ENCODE measurements around the gene TBATA. TPM values are rescaled to one million over a fixed set of nuclear protein-coding genes. Genes with fewer than 3 reads are reported as not detected.

TBATA gene
- total RNA-seq, 1 donor from 2014 or later, result not detected

- no peaks in the 10 kb centered on the region for H3K4me1 Mint-ChIP-seq (ENCODE audit: low read depth)
- no peaks in the 10 kb centered on the region for H3K9me3 Mint-ChIP-seq (ENCODE audit: low read depth)
- TF ChIP-seq, protein P1, sequence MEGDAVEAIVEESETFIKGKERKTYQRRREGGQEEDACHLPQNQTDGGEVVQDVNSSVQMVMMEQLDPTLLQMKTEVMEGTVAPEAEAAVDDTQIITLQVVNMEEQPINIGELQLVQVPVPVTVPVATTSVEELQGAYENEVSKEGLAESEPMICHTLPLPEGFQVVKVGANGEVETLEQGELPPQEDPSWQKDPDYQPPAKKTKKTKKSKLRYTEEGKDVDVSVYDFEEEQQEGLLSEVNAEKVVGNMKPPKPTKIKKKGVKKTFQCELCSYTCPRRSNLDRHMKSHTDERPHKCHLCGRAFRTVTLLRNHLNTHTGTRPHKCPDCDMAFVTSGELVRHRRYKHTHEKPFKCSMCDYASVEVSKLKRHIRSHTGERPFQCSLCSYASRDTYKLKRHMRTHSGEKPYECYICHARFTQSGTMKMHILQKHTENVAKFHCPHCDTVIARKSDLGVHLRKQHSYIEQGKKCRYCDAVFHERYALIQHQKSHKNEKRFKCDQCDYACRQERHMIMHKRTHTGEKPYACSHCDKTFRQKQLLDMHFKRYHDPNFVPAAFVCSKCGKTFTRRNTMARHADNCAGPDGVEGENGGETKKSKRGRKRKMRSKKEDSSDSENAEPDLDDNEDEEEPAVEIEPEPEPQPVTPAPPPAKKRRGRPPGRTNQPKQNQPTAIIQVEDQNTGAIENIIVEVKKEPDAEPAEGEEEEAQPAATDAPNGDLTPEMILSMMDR (IDR thresholded peaks at IDR 0.05; ENCODE audit: unreplicated experiment), result no peak
- no peak overlapping the region for H3K27ac Mint-ChIP-seq
- H3K27me3 Mint-ChIP-seq, result peaks cover 11% of the 10 kb centered on the region
- no peaks in the 10 kb centered on the region for H3K36me3 Mint-ChIP-seq (ENCODE audit: insufficient read depth)
- H3K4me3 Mint-ChIP-seq (ENCODE audit: low read depth), result no peak overlapping the region
- no peak for DNase-seq (ENCODE audit: low spot score, unreplicated experiment)
Observed at GRCh38 chr10:70779511-70780369, 5.4 kb downstream of the TBATA start.

- no peak overlapping the region for H3K4me3 Mint-ChIP-seq (ENCODE audit: low read depth)
- TF ChIP-seq, protein P1 (IDR thresholded peaks at IDR 0.05; ENCODE audit: unreplicated experiment), result no peak
- no peaks in the 10 kb centered on the region for H3K4me1 Mint-ChIP-seq (ENCODE audit: low read depth)
- no peaks in the 10 kb centered on the region for H3K9me3 Mint-ChIP-seq (ENCODE audit: low read depth)
- no peak overlapping the region for H3K27ac Mint-ChIP-seq
- peaks cover 11% of the 10 kb centered on the region for H3K27me3 Mint-ChIP-seq
- H3K36me3 Mint-ChIP-seq (ENCODE audit: insufficient read depth), result no peaks in the 10 kb centered on the region
- DNase-seq (ENCODE audit: low spot score, unreplicated experiment), result no peak
Observed at GRCh38 chr10:70779088-70779487, 6.1 kb downstream of the TBATA start.

GRCh38 chr10:70778267-70778924, 6.8 kb downstream of the TBATA start:
- peak overlapping the region; percentile 73 for H3K27ac Mint-ChIP-seq

GRCh38 chr10:70777063-70777875, 7.9 kb downstream of the TBATA start:
- H3K9me3 Mint-ChIP-seq (ENCODE audit: low read depth), result no peaks in the 10 kb centered on the region
- TF ChIP-seq, protein P1 (IDR thresholded peaks at IDR 0.05; ENCODE audit: unreplicated experiment), result no peak
- H3K4me3 Mint-ChIP-seq (ENCODE audit: low read depth), result no peak overlapping the region
- H3K27me3 Mint-ChIP-seq, result peaks cover 11% of the 10 kb centered on the region
- peak overlapping the region; percentile 69 for H3K27ac Mint-ChIP-seq
- H3K4me1 Mint-ChIP-seq (ENCODE audit: low read depth), result no peaks in the 10 kb centered on the region
- no peak for DNase-seq (ENCODE audit: low spot score, unreplicated experiment)
- no peaks in the 10 kb centered on the region for H3K36me3 Mint-ChIP-seq (ENCODE audit: insufficient read depth)

More at GRCh38 chr10:70778267-70778924, 6.8 kb downstream of the TBATA start:
- Mint-ChIP-seq H3K36me3 (ENCODE audit: insufficient read depth) (no peaks in the 10 kb centered on the region), H3K4me3 (ENCODE audit: low read depth) (no peak overlapping the region), H3K27me3 (peaks cover 11% of the 10 kb centered on the region), H3K4me1 (ENCODE audit: low read depth) (no peaks in the 10 kb centered on the region), H3K9me3 (ENCODE audit: low read depth) (no peaks in the 10 kb centered on the region)
- no peak for DNase-seq (ENCODE audit: low spot score, unreplicated experiment)
- TF ChIP-seq, protein P1 (IDR thresholded peaks at IDR 0.05; ENCODE audit: unreplicated experiment), result no peak

- TF ChIP-seq, protein P1 (IDR thresholded peaks at IDR 0.05; ENCODE audit: unreplicated experiment), result no peak
- H3K27ac Mint-ChIP-seq, result no peak overlapping the region
- H3K9me3 Mint-ChIP-seq (ENCODE audit: low read depth), result no peaks in the 10 kb centered on the region
- no peaks in the 10 kb centered on the region for H3K36me3 Mint-ChIP-seq (ENCODE audit: insufficient read depth)
- DNase-seq (ENCODE audit: low spot score, unreplicated experiment), result no peak
- no peak overlapping the region for H3K4me3 Mint-ChIP-seq (ENCODE audit: low read depth)
- H3K4me1 Mint-ChIP-seq (ENCODE audit: low read depth), result no peaks in the 10 kb centered on the region
- H3K27me3 Mint-ChIP-seq, result peaks cover 14% of the 10 kb centered on the region
Observed at GRCh38 chr10:70776455-70777005, 8.6 kb downstream of the TBATA start.
